H1 (cell line): ENCODE results near the gene SPG7. TPM values are rescaled to one million over a fixed set of nuclear protein-coding genes. Genes with fewer than 3 reads are reported as not detected.
"Not testable (repeated sequence)": the region's sequence is repeated elsewhere in the genome, so short reads cannot be mapped to it uniquely, and the experiment has no call there.

Experiments used
- CTCF ChIA-PET: fragments of 300-600 bp; sonication (Branson Sonifier 250); formaldehyde crosslinking; loops from one replicate; lab custom pipeline; 2021; ENCODE audit not compliant: partially characterized antibody; lab: Charles Lee
- POLR2A ChIA-PET: fragments of 300-600 bp; sonication (Branson Sonifier 250); formaldehyde crosslinking; loops from one replicate; lab custom pipeline; 2021; ENCODE audit warnings: inconsistent platforms; ENCODE audit not compliant: partially characterized antibody; lab: Charles Lee
- DNase-seq, 2 experiments: peaks; one replicate each; pipeline versions ENCODE4 v3.0.0 to v3.0.0-alpha.2; 2010 to 2022; ENCODE audit warnings: low spot score in 2 of 2, low read depth in 1 of 2, mixed read lengths in 1 of 2
- FAIRE-seq: peaks from 2 replicates; lab custom pipeline; 2011; peaks lifted over from hg19 to GRCh38; lab: Jason Lieb, UNC
- H2AFZ ChIP-seq: 2 replicates; pipeline ENCODE4 v1.8.1; 2012; ENCODE audit warnings: low read length, inconsistent platforms
- H2AK5ac ChIP-seq: 2 replicates; pipeline ENCODE4 v1.6.1; 2013; ENCODE audit warnings: low read depth, low read length
- H2BK120ac ChIP-seq: replicated peaks from 2 replicates; pipeline ENCODE3; 2013; ENCODE audit warnings: low read depth, low read length, inconsistent platforms
- H2BK12ac ChIP-seq: 2 replicates; pipeline ENCODE4 v1.6.1; 2013; ENCODE audit warnings: low read depth, low read length
- H2BK15ac ChIP-seq: 2 replicates; pipeline ENCODE4 v1.6.1; 2013; ENCODE audit warnings: low read length
- H2BK20ac ChIP-seq: 2 replicates; pipeline ENCODE4 v1.6.1; 2013; ENCODE audit warnings: low read length
- H2BK5ac ChIP-seq: 2 replicates; pipeline ENCODE4 v1.6.1; 2013; ENCODE audit warnings: low read depth, low read length
- H3K14ac ChIP-seq: 2 replicates; pipeline ENCODE4 v1.6.1; 2013; ENCODE audit warnings: inconsistent platforms; ENCODE audit not compliant: insufficient read length
- H3K18ac ChIP-seq: 2 replicates; pipeline ENCODE4 v1.6.1; 2013; ENCODE audit warnings: low read length; ENCODE audit errors: extremely low read depth
- H3K23ac ChIP-seq: 2 replicates; pipeline ENCODE4 v1.6.1; 2013; ENCODE audit warnings: inconsistent platforms; ENCODE audit not compliant: insufficient read length
- H3K23me2 ChIP-seq: 2 replicates; pipeline ENCODE4 v1.6.1; 2013; ENCODE audit warnings: low read depth, low read length
- H3K27ac ChIP-seq: 2 replicates; pipeline ENCODE4 v1.6.1; 2011; ENCODE audit warnings: low read depth, low read length, inconsistent platforms
- H3K27me3 ChIP-seq, 4 experiments: replicated peaks in 1 of 4; 1 replicate in 1 of 4; 2 replicates in 3 of 4; pipeline versions ENCODE4 v1.6.1 to v1.8.1; 2011 to 2013; ENCODE audit warnings: low read length in 3 of 4, mild to moderate bottlenecking in 3 of 4, inconsistent platforms in 2 of 4, mixed read lengths in 2 of 4, moderate library complexity in 1 of 4; ENCODE audit not compliant: control insufficient read depth in 3 of 4, insufficient read depth in 3 of 4; ENCODE audit errors: extremely low read depth in 1 of 4
- H3K36me3 ChIP-seq, 4 experiments: 2 replicates each; pipeline versions ENCODE4 v1.6.1 to v1.8.1; 2011 to 2013; ENCODE audit warnings: mild to moderate bottlenecking in 4 of 4, low read length in 3 of 4, moderate library complexity in 2 of 4, control low read depth in 1 of 4, inconsistent platforms in 1 of 4; ENCODE audit not compliant: insufficient read depth in 4 of 4, control insufficient read depth in 2 of 4
- H3K4ac ChIP-seq: replicated peaks from 2 replicates; pipeline ENCODE3; 2013; ENCODE audit warnings: low read length, low read depth, mixed read lengths, inconsistent platforms; ENCODE audit not compliant: insufficient read length
- H3K4me1 ChIP-seq, 4 experiments: replicated peaks in 1 of 4; 1 replicate in 1 of 4; 2 replicates in 3 of 4; pipeline versions ENCODE4 v1.6.1 to v1.8.1; 2011 to 2013; ENCODE audit warnings: low read length in 3 of 4, inconsistent platforms in 2 of 4, mixed read lengths in 1 of 4; ENCODE audit not compliant: insufficient read depth in 4 of 4, control insufficient read depth in 3 of 4
- H3K4me2 ChIP-seq, 2 experiments: 2 replicates each; pipeline versions ENCODE4 v1.6.1 to v1.8.1; 2011 to 2013; ENCODE audit warnings: low read depth in 2 of 2, low read length in 2 of 2, control low read depth in 1 of 2, inconsistent platforms in 1 of 2, mild to moderate bottlenecking in 1 of 2; ENCODE audit not compliant: insufficient read depth in 1 of 2
- H3K4me3 ChIP-seq, 4 experiments: fragments of 200-600, 300-600 bp in 1 of 4; sonication (generic), shearing (Covaris generic), sonication (Bioruptor Twin) in 1 of 4; 2 replicates each; pipeline versions ENCODE4 v1.5.1 to v1.8.1; 2011 to 2016; ENCODE audit warnings: low read length in 4 of 4, low read depth in 3 of 4, control low read depth in 2 of 4, inconsistent platforms in 2 of 4, mild to moderate bottlenecking in 2 of 4, mixed read lengths in 1 of 4, moderate library complexity in 1 of 4; ENCODE audit not compliant: insufficient read depth in 2 of 4; ENCODE audit errors: extremely low read depth in 1 of 4
- H3K56ac ChIP-seq: replicated peaks from 2 replicates; pipeline ENCODE3; 2013; ENCODE audit warnings: low read depth, mild to moderate bottlenecking, mixed read lengths, low read length, inconsistent platforms; ENCODE audit not compliant: insufficient read length
- H3K79me1 ChIP-seq: 2 replicates; pipeline ENCODE4 v1.6.1; 2013; ENCODE audit warnings: low read depth, low read length, control low read depth
- H3K79me2 ChIP-seq, 2 experiments: 2 replicates each; pipeline versions ENCODE4 v1.6.1 to v1.8.1; 2012 to 2013; ENCODE audit warnings: low read length in 2 of 2, mild to moderate bottlenecking in 2 of 2, inconsistent platforms in 1 of 2; ENCODE audit not compliant: insufficient read depth in 2 of 2, control insufficient read depth in 1 of 2
- H3K9ac ChIP-seq, 4 experiments: replicated peaks in 1 of 4; 1 replicate in 1 of 4; 2 replicates in 3 of 4; pipeline versions ENCODE4 v1.6.1 to v1.8.1; 2011 to 2013; ENCODE audit warnings: low read depth in 3 of 4, low read length in 3 of 4, control low read depth in 2 of 4, mild to moderate bottlenecking in 2 of 4, moderate library complexity in 2 of 4, inconsistent platforms in 1 of 4; ENCODE audit errors: extremely low read depth in 1 of 4
- H3K9me3 ChIP-seq, 2 experiments: 2 replicates each; pipeline versions ENCODE4 v1.6.1 to v1.8.1; 2012 to 2013; ENCODE audit warnings: mild to moderate bottlenecking in 2 of 2, moderate library complexity in 2 of 2, control low read depth in 1 of 2, inconsistent platforms in 1 of 2, low read depth in 1 of 2, low read length in 1 of 2, mixed read lengths in 1 of 2; ENCODE audit not compliant: insufficient read depth in 2 of 2
- H4K20me1 ChIP-seq, 2 experiments: replicated peaks in 1 of 2; 2 replicates each; pipeline versions ENCODE3 to v1.8.1; 2011 to 2013; ENCODE audit warnings: inconsistent platforms in 2 of 2, low read length in 2 of 2, mild to moderate bottlenecking in 1 of 2; ENCODE audit not compliant: insufficient read depth in 2 of 2, control insufficient read depth in 1 of 2
- H4K5ac ChIP-seq: 2 replicates; pipeline ENCODE4 v1.6.1; 2013; ENCODE audit warnings: low read length, low read depth, mixed read lengths, inconsistent platforms; ENCODE audit not compliant: insufficient read length
- H4K8ac ChIP-seq: 2 replicates; pipeline ENCODE4 v1.8.0; 2013; ENCODE audit warnings: mild to moderate bottlenecking, moderate library complexity, low read length, inconsistent platforms; ENCODE audit not compliant: insufficient read depth; ENCODE audit errors: extremely low read depth
- H4K91ac ChIP-seq: replicated peaks from 2 replicates; pipeline ENCODE3; 2013; ENCODE audit warnings: low read length, mixed read lengths, inconsistent platforms; ENCODE audit not compliant: insufficient read length
- WGBS, 2 experiments: shearing (Covaris generic) in 1 of 2; methylation state at CpG; one replicate each; pipeline versions ENCODE4 v1.1.6 to v1.1.7; 2013 to 2015; ENCODE audit warnings: low lambda C conversion rate in 2 of 2, mixed read lengths in 2 of 2, inconsistent platforms in 1 of 2, low coverage in 1 of 2, missing lambda C conversion rate in 1 of 2; ENCODE audit not compliant: insufficient replicate concordance in 2 of 2, insufficient coverage in 1 of 2, insufficient read length in 1 of 2; ENCODE audit errors: extremely low coverage in 1 of 2, missing lambda C conversion rate in 1 of 2; 5-methylcytosine and 5-hydroxymethylcytosine counted together
- polyA plus RNA-seq, 7 experiments: library from polyadenylated mRNA; depleted of rRNA in 3 of 7; stranded (reverse) in 5 of 7; unstranded in 2 of 7; fragments of >200 nt in 5 of 7; fragments of 200-250 nt in 2 of 7; gene quantifications; 1 replicate in 5 of 7; 2 replicates in 1 of 7; 4 replicates in 1 of 7; pipeline versions ENCODE4 v1.2.1 to v1.2.3, GENCODE V29; 2011 to 2013; ENCODE audit warnings: missing spikeins in 2 of 7, mixed read lengths in 2 of 7
- total RNA-seq: library from RNA; stranded (reverse); fragmentation: NEBNext Ultra II Directional; extraction: Animal tissue kit (Norgen Biotek cat#: 25700); gene quantifications from 2 replicates; pipeline ENCODE4 v1.2.1, GENCODE V29; 2021

Gene SPG7
- total and polyA plus RNA-seq, 2 of the 8 experiments (the other 6 are each of a cell fraction or from before 2014, with no cell fraction given), result 72.1 to 113 TPM

- H3K79me2 ChIP-seq, H3K36me3 ChIP-seq, DNase-seq, H2BK5ac ChIP-seq, H3K23me2 ChIP-seq, H3K9ac ChIP-seq, H2BK120ac ChIP-seq, H3K18ac ChIP-seq, H4K5ac ChIP-seq, H2BK15ac ChIP-seq, H3K79me1 ChIP-seq, H3K23ac ChIP-seq, H3K56ac ChIP-seq, H3K4me3 ChIP-seq, H2BK12ac ChIP-seq, H2AFZ ChIP-seq, H4K20me1 ChIP-seq, H3K27ac ChIP-seq, FAIRE-seq, H2AK5ac ChIP-seq, CTCF ChIA-PET, H2BK20ac ChIP-seq, H4K91ac ChIP-seq, H3K9me3 ChIP-seq, H3K14ac ChIP-seq, H3K4ac ChIP-seq, H3K4me2 ChIP-seq: not testable (repeated sequence)
- peaks cover 0 to 13% (median 6%) of the 10 kb centered on the region in 4 experiments; a peak in 5 of 7 replicates for H3K4me1 ChIP-seq
- WGBS, 2 experiments, result 100% methylated on average over 1 of the region's 36 CpGs; no CpG with 5 or more reads in 1 of the 2 experiments
- 0 out of 2 replicates have a peak overlapping the region, but pooled peaks have one; percentile 14 for H4K8ac ChIP-seq
- peaks cover 1 to 20% (median 13%) of the 10 kb centered on the region in 4 experiments; a peak in 6 of 7 replicates for H3K27me3 ChIP-seq
- POLR2A ChIA-PET, result interaction anchor here (1.5 kb wide), 1 partner anchor 12 kb away, joined by 3 read pairs; no protein-coding TSS in a partner anchor
Measured at GRCh38 chr16:89570983-89571598, 62.9 kb downstream of the SPG7 start.
